GM15510 (cell line): ENCODE measurements around the gene GRAP2.

Source experiments
- POLR2A ChIP-seq: IDR thresholded peaks from 3 replicates; pipeline ENCODE4 v1.6.1; 2011; ENCODE audit warnings: borderline replicate concordance; ENCODE audit not compliant: insufficient read length; ENCODE audit errors: extremely low read depth

GRAP2 gene

GRCh38 chr22:39943953-39944872 lies 43.3 kb downstream of the GRAP2 start:
- TF ChIP-seq POLR2A = no peak

GRCh38 chr22:39946126-39946502 lies 45.2 kb downstream of the GRAP2 start:
- no peak for TF ChIP-seq POLR2A

GRCh38 chr22:39946503-39947219 lies 45.8 kb downstream of the GRAP2 start:
- TF ChIP-seq POLR2A = no peak

GRCh38 chr22:39947220-39948216 lies 46.6 kb downstream of the GRAP2 start:
- TF ChIP-seq POLR2A = no peak

- no peak for TF ChIP-seq POLR2A
These were observed 49.3 kb downstream of the GRAP2 start for GRCh38 chr22:39949964-39950737.

- no peak for TF ChIP-seq POLR2A
These were observed 51.5 kb downstream of the GRAP2 start for GRCh38 chr22:39952347-39952746.

GRCh38 chr22:39953101-39953500 lies 52.2 kb downstream of the GRAP2 start:
- TF ChIP-seq POLR2A = no peak

GRCh38 chr22:39954584-39955055 lies 53.7 kb downstream of the GRAP2 start:
- no peak for TF ChIP-seq POLR2A

- no peak for TF ChIP-seq POLR2A
These were observed 54.8 kb downstream of the GRAP2 start for GRCh38 chr22:39955675-39956074.

- TF ChIP-seq POLR2A = no peak
These were observed 56.2 kb downstream of the GRAP2 start for GRCh38 chr22:39956932-39957664.

GRCh38 chr22:39958009-39958711 lies 57.3 kb downstream of the GRAP2 start:
- TF ChIP-seq POLR2A = no peak

- no peak for TF ChIP-seq POLR2A
These were observed 58.2 kb downstream of the GRAP2 start for GRCh38 chr22:39958949-39959639.
